Lung (tissue), 13 donors: ENCODE results near the gene ZNF365. TPM values are rescaled to one million over a fixed set of nuclear protein-coding genes. Genes with fewer than 3 reads are reported as not detected.

ENCODE experiments used
- ATAC-seq: fragments of 200-7000 bp; cut with Tn5 transposase; one replicate; pipeline ENCODE4 v1.9.1; 2020; ENCODE audit warnings: moderate number of reproducible peaks; ENCODE audit not compliant: insufficient read depth, low FRiP score
- DNase-seq, 3 donors: peaks; one replicate each; pipeline ENCODE4 v3.0.0-alpha.2; 2013 to 2017
- H3K27ac ChIP-seq, 2 donors: one replicate each; pipeline ENCODE4 v1.5.1; 2013; ENCODE audit warnings: mild to moderate bottlenecking in 2 of 2, moderate library complexity in 2 of 2, control low read depth in 1 of 2, inconsistent platforms in 1 of 2, low read depth in 1 of 2, low read length in 1 of 2
- H3K27me3 ChIP-seq, 3 donors: one replicate each; pipeline ENCODE4 v1.5.1; 2013; ENCODE audit warnings: low read length in 2 of 3; ENCODE audit not compliant: control insufficient read depth in 3 of 3, insufficient read depth in 3 of 3
- H3K36me3 ChIP-seq, 4 donors: one replicate each; pipeline ENCODE4 v1.5.1; 2013; ENCODE audit warnings: low read length in 4 of 4, mild to moderate bottlenecking in 1 of 4, moderate library complexity in 1 of 4; ENCODE audit not compliant: control insufficient read depth in 4 of 4, insufficient read depth in 4 of 4
- H3K4me1 ChIP-seq, 5 donors: one replicate each; pipeline ENCODE4 v1.5.1; 2013; ENCODE audit warnings: low read length in 5 of 5, mild to moderate bottlenecking in 2 of 5, moderate library complexity in 1 of 5; ENCODE audit not compliant: control insufficient read depth in 5 of 5, insufficient read depth in 5 of 5
- H3K4me3 ChIP-seq: one replicate; pipeline ENCODE4 v1.5.1; 2013; ENCODE audit warnings: mild to moderate bottlenecking, control low read depth, moderate library complexity
- H3K9ac ChIP-seq, 2 donors: one replicate each; pipeline ENCODE4 v1.5.1; 2013; ENCODE audit warnings: low read length in 2 of 2, control low read depth in 1 of 2; ENCODE audit not compliant: insufficient read depth in 1 of 2
- H3K9me3 ChIP-seq, 4 donors: one replicate each; pipeline ENCODE4 v1.5.1; 2013; ENCODE audit warnings: low read length in 3 of 4, mild to moderate bottlenecking in 1 of 4, moderate library complexity in 1 of 4; ENCODE audit not compliant: control insufficient read depth in 4 of 4, insufficient read depth in 3 of 4
- CTCF ChIP-seq: IDR thresholded peaks from 2 replicates; pipeline ENCODE4 v1.5.1; 2012; ENCODE audit warnings: mild to moderate bottlenecking; ENCODE audit errors: control extremely low read depth, extremely low read depth
- WGBS, 2 donors: extraction: QIAGEN DNeasy Blood & Tissue Kit; methylation state at CpG; one replicate each; pipeline ENCODE4 v1.1.7; 2013; 5-methylcytosine and 5-hydroxymethylcytosine counted together
- polyA plus RNA-seq, 2 donors: library from polyadenylated mRNA; stranded (reverse); fragments of 200-250 nt; gene quantifications; one replicate each; pipeline ENCODE4 v1.2.1, GENCODE V29; 2013
- small RNA-seq: library from RNA; depleted of rRNA; stranded (forward); fragments of <200 nt; gene quantifications from one replicate; pipeline ENCODE3, GENCODE V24; 2014; ENCODE audit warnings: low replicate concordance
- total RNA-seq, 2 donors: library from RNA; depleted of rRNA in 1 of 2; stranded (reverse); fragments of >200 nt in 1 of 2; gene quantifications; one replicate each; pipeline ENCODE4 v1.2.1, GENCODE V29; 2014 to 2021
- donor health status: control.
- donor health status: control.
- donor health status: Bipolar disorder and iron deficiency.
- donor health status: healthy.
- donor health status: DM: yes; HTN: yes; CAD: no.

Gene ZNF365
- total and polyA plus RNA-seq, 4 donors: 0.80 to 2.4 (median 1.2) TPM

- DNase-seq: no peak
- ATAC-seq: no peak
- H3K4me3 ChIP-seq: no peak overlapping the region
- H3K27me3 ChIP-seq: no peaks in the 10 kb centered on the region
- no peaks in the 10 kb centered on the region for H3K9me3 ChIP-seq
- no peaks in the 10 kb centered on the region for H3K36me3 ChIP-seq
- H3K4me1 ChIP-seq: peaks cover 0 to 3% (median 0%) of the 10 kb centered on the region in 5 donors
- no peak overlapping the region for H3K27ac ChIP-seq
- no peak for TF ChIP-seq CTCF
- 62 to 68% methylated on average over 6 of the region's 6 CpGs for WGBS, 2 donors
- H3K9ac ChIP-seq: no peak overlapping the region
These were observed 76.9 kb downstream of the ZNF365 start for GRCh38 chr10:62450912-62451610.

GRCh38 chr10:62451611-62451975, 77.4 kb downstream of the ZNF365 start:
- Histone ChIP-seq H3K4me1 (peaks cover 0 to 3% (median 0%) of the 10 kb centered on the region in 5 donors), H3K9me3 (no peaks in the 10 kb centered on the region), H3K27me3 (no peaks in the 10 kb centered on the region), H3K9ac (no peak overlapping the region), H3K27ac (no peak overlapping the region), H3K4me3 (no peak overlapping the region), H3K36me3 (no peaks in the 10 kb centered on the region)
- 91 to 92% methylated on average over 2 of the region's 2 CpGs for WGBS, 2 donors
- no peak for TF ChIP-seq CTCF
- DNase-seq: no peak
- no peak for ATAC-seq

Small RNA genes within 50 kb of the gene (small RNA-seq; reads per million reads assigned to genes)
- gene RN7SL591P: not detected

Other genes starting within 250 kb of the ZNF365 start
- 10 to 100 TPM in 1 of 2 donors, 1 to 10 TPM in 1; 7.1 to 34.7 TPM for gene RTKN2, start 105.5 kb upstream of the ZNF365 start, total RNA-seq
- gene RTKN2, start 105.5 kb upstream of the ZNF365 start, polyA plus RNA-seq: 10 to 100 TPM in 1 of 2 donors, 1 to 10 TPM in 1; 3.7 to 26.6 TPM